Cardiac muscle cell (in vitro differentiated cells and primary cell): ENCODE measurements around the gene PLEKHD1. TPM values are rescaled to one million over a fixed set of nuclear protein-coding genes. Genes with fewer than 3 reads are reported as not detected.

Experiments
- DNase-seq, 2 donors: peaks; one replicate each; pipeline versions ENCODE4 v3.0.0 to v3.0.0-alpha.2; 2010 to 2017; ENCODE audit warnings: low read depth in 1 of 2, low spot score in 1 of 2
- H3K27ac ChIP-seq: fragments of 200-600 bp; sonication (generic); 2 replicates; pipeline ENCODE4 v1.5.1; 2016
- H3K27me3 ChIP-seq: fragments of 200-600 bp; sonication (generic); 2 replicates; pipeline ENCODE4 v1.6.0; 2016; ENCODE audit warnings: control low read depth
- H3K36me3 ChIP-seq: fragments of 200-600 bp; sonication (generic); 2 replicates; pipeline ENCODE4 v1.5.1; 2016; ENCODE audit warnings: control low read depth
- H3K4me1 ChIP-seq: fragments of 200-600 bp; sonication (generic); 2 replicates; pipeline ENCODE4 v1.8.1; 2017; ENCODE audit warnings: low read depth, mild to moderate bottlenecking, mixed run types
- H3K4me3 ChIP-seq: fragments of 200-600 bp; sonication (generic); 2 replicates; pipeline ENCODE4 v1.5.1; 2016; ENCODE audit warnings: mild to moderate bottlenecking
- H3K9me3 ChIP-seq: fragments of 200-600 bp; sonication (generic); 2 replicates; pipeline ENCODE4 v1.5.1; 2017; ENCODE audit warnings: low read depth, mild to moderate bottlenecking, control low read depth
- CTCF ChIP-seq: IDR thresholded peaks from 2 replicates; pipeline ENCODE4 v1.5.1; 2012; ENCODE audit warnings: low read depth, mild to moderate bottlenecking, low read length
- polyA plus RNA-seq: library from polyadenylated mRNA; unstranded; fragments of >200 nt; fragmentation: Nextera tagmentation; extraction: Ambion mirVana; gene quantifications from 2 replicates; pipeline ENCODE4 v1.2.1, GENCODE V29; 2016
- total RNA-seq: library from RNA; depleted of rRNA; stranded (reverse); fragments of >200 nt; gene quantifications from 2 replicates; pipeline ENCODE4 v1.2.3, GENCODE V29; 2016

PLEKHD1 gene
- total and polyA plus RNA-seq, 2 experiments from 2014 or later, result 0.12 to 0.37 TPM

- Histone ChIP-seq H3K4me1 (peaks cover 4% of the 10 kb centered on the region), H3K4me3 (no peak overlapping the region), H3K36me3 (no peaks in the 10 kb centered on the region), H3K27me3 (peaks cover 51% of the 10 kb centered on the region), H3K27ac (no peak overlapping the region), H3K9me3 (no peaks in the 10 kb centered on the region)
- no peak for TF ChIP-seq CTCF
- DNase-seq, result no peak
Measured at GRCh38 chr14:69489495-69489894, 5.0 kb downstream of the PLEKHD1 start.

- Histone ChIP-seq H3K36me3 (no peaks in the 10 kb centered on the region), H3K9me3 (no peaks in the 10 kb centered on the region), H3K4me1 (no peaks in the 10 kb centered on the region), H3K27ac (no peak overlapping the region), H3K27me3 (peaks cover 44% of the 10 kb centered on the region), H3K4me3 (no peak overlapping the region)
- no peak for TF ChIP-seq CTCF
- no peak for DNase-seq
Measured at GRCh38 chr14:69490219-69490918, 5.8 kb downstream of the PLEKHD1 start.

GRCh38 chr14:69491193-69491592, 6.7 kb downstream of the PLEKHD1 start:
- Histone ChIP-seq H3K27ac (no peak overlapping the region), H3K4me3 (no peak overlapping the region), H3K9me3 (no peaks in the 10 kb centered on the region), H3K36me3 (no peaks in the 10 kb centered on the region), H3K27me3 (peaks cover 36% of the 10 kb centered on the region), H3K4me1 (no peaks in the 10 kb centered on the region)
- no peak for TF ChIP-seq CTCF
- no peak for DNase-seq

GRCh38 chr14:69493038-69493437, 8.5 kb downstream of the PLEKHD1 start:
- no peak for DNase-seq
- no peaks in the 10 kb centered on the region for H3K4me1 ChIP-seq
- no peaks in the 10 kb centered on the region for H3K9me3 ChIP-seq
- peaks cover 19% of the 10 kb centered on the region for H3K27me3 ChIP-seq
- no peak overlapping the region for H3K27ac ChIP-seq
- no peak for TF ChIP-seq CTCF
- H3K4me3 ChIP-seq, result no peak overlapping the region
- no peaks in the 10 kb centered on the region for H3K36me3 ChIP-seq

- DNase-seq, result no peak
- peaks cover 11% of the 10 kb centered on the region for H3K27me3 ChIP-seq
- H3K4me1 ChIP-seq, result no peaks in the 10 kb centered on the region
- TF ChIP-seq CTCF, result no peak
- H3K9me3 ChIP-seq, result no peaks in the 10 kb centered on the region
- no peak overlapping the region for H3K27ac ChIP-seq
- no peaks in the 10 kb centered on the region for H3K36me3 ChIP-seq
- H3K4me3 ChIP-seq, result no peak overlapping the region
Measured at GRCh38 chr14:69493791-69494190, 9.3 kb downstream of the PLEKHD1 start.
